H1 (cell line): ENCODE results near the gene ESRRB. TPM values are rescaled to one million over a fixed set of nuclear protein-coding genes. Genes with fewer than 3 reads are reported as not detected.

Experiments used
- CTCF ChIA-PET: fragments of 300-600 bp; sonication (Branson Sonifier 250); formaldehyde crosslinking; loops from one replicate; lab custom pipeline; 2021; ENCODE audit not compliant: partially characterized antibody; lab: Charles Lee
- POLR2A ChIA-PET: fragments of 300-600 bp; sonication (Branson Sonifier 250); formaldehyde crosslinking; loops from one replicate; lab custom pipeline; 2021; ENCODE audit warnings: inconsistent platforms; ENCODE audit not compliant: partially characterized antibody; lab: Charles Lee
- DNase-seq, 2 experiments: peaks; one replicate each; pipeline versions ENCODE4 v3.0.0 to v3.0.0-alpha.2; 2010 to 2022; ENCODE audit warnings: low spot score in 2 of 2, low read depth in 1 of 2, mixed read lengths in 1 of 2
- FAIRE-seq: peaks from 2 replicates; lab custom pipeline; 2011; peaks lifted over from hg19 to GRCh38; lab: Jason Lieb, UNC
- H2AFZ ChIP-seq: 2 replicates; pipeline ENCODE4 v1.8.1; 2012; ENCODE audit warnings: low read length, inconsistent platforms
- H2AK5ac ChIP-seq: 2 replicates; pipeline ENCODE4 v1.6.1; 2013; ENCODE audit warnings: low read depth, low read length
- H2BK120ac ChIP-seq: replicated peaks from 2 replicates; pipeline ENCODE3; 2013; ENCODE audit warnings: low read depth, low read length, inconsistent platforms
- H2BK12ac ChIP-seq: 2 replicates; pipeline ENCODE4 v1.6.1; 2013; ENCODE audit warnings: low read depth, low read length
- H2BK15ac ChIP-seq: 2 replicates; pipeline ENCODE4 v1.6.1; 2013; ENCODE audit warnings: low read length
- H2BK20ac ChIP-seq: 2 replicates; pipeline ENCODE4 v1.6.1; 2013; ENCODE audit warnings: low read length
- H2BK5ac ChIP-seq: 2 replicates; pipeline ENCODE4 v1.6.1; 2013; ENCODE audit warnings: low read depth, low read length
- H3K14ac ChIP-seq: 2 replicates; pipeline ENCODE4 v1.6.1; 2013; ENCODE audit warnings: inconsistent platforms; ENCODE audit not compliant: insufficient read length
- H3K18ac ChIP-seq: 2 replicates; pipeline ENCODE4 v1.6.1; 2013; ENCODE audit warnings: low read length; ENCODE audit errors: extremely low read depth
- H3K23ac ChIP-seq: 2 replicates; pipeline ENCODE4 v1.6.1; 2013; ENCODE audit warnings: inconsistent platforms; ENCODE audit not compliant: insufficient read length
- H3K23me2 ChIP-seq: 2 replicates; pipeline ENCODE4 v1.6.1; 2013; ENCODE audit warnings: low read depth, low read length
- H3K27ac ChIP-seq: 2 replicates; pipeline ENCODE4 v1.6.1; 2011; ENCODE audit warnings: low read depth, low read length, inconsistent platforms
- H3K27me3 ChIP-seq, 4 experiments: replicated peaks in 1 of 4; 1 replicate in 1 of 4; 2 replicates in 3 of 4; pipeline versions ENCODE4 v1.6.1 to v1.8.1; 2011 to 2013; ENCODE audit warnings: low read length in 3 of 4, mild to moderate bottlenecking in 3 of 4, inconsistent platforms in 2 of 4, mixed read lengths in 2 of 4, moderate library complexity in 1 of 4; ENCODE audit not compliant: control insufficient read depth in 3 of 4, insufficient read depth in 3 of 4; ENCODE audit errors: extremely low read depth in 1 of 4
- H3K36me3 ChIP-seq, 4 experiments: 2 replicates each; pipeline versions ENCODE4 v1.6.1 to v1.8.1; 2011 to 2013; ENCODE audit warnings: mild to moderate bottlenecking in 4 of 4, low read length in 3 of 4, moderate library complexity in 2 of 4, control low read depth in 1 of 4, inconsistent platforms in 1 of 4; ENCODE audit not compliant: insufficient read depth in 4 of 4, control insufficient read depth in 2 of 4
- H3K4ac ChIP-seq: replicated peaks from 2 replicates; pipeline ENCODE3; 2013; ENCODE audit warnings: low read length, low read depth, mixed read lengths, inconsistent platforms; ENCODE audit not compliant: insufficient read length
- H3K4me1 ChIP-seq, 4 experiments: replicated peaks in 1 of 4; 1 replicate in 1 of 4; 2 replicates in 3 of 4; pipeline versions ENCODE4 v1.6.1 to v1.8.1; 2011 to 2013; ENCODE audit warnings: low read length in 3 of 4, inconsistent platforms in 2 of 4, mixed read lengths in 1 of 4; ENCODE audit not compliant: insufficient read depth in 4 of 4, control insufficient read depth in 3 of 4
- H3K4me2 ChIP-seq, 2 experiments: 2 replicates each; pipeline versions ENCODE4 v1.6.1 to v1.8.1; 2011 to 2013; ENCODE audit warnings: low read depth in 2 of 2, low read length in 2 of 2, control low read depth in 1 of 2, inconsistent platforms in 1 of 2, mild to moderate bottlenecking in 1 of 2; ENCODE audit not compliant: insufficient read depth in 1 of 2
- H3K4me3 ChIP-seq, 4 experiments: fragments of 200-600, 300-600 bp in 1 of 4; sonication (generic), shearing (Covaris generic), sonication (Bioruptor Twin) in 1 of 4; 2 replicates each; pipeline versions ENCODE4 v1.5.1 to v1.8.1; 2011 to 2016; ENCODE audit warnings: low read length in 4 of 4, low read depth in 3 of 4, control low read depth in 2 of 4, inconsistent platforms in 2 of 4, mild to moderate bottlenecking in 2 of 4, mixed read lengths in 1 of 4, moderate library complexity in 1 of 4; ENCODE audit not compliant: insufficient read depth in 2 of 4; ENCODE audit errors: extremely low read depth in 1 of 4
- H3K56ac ChIP-seq: replicated peaks from 2 replicates; pipeline ENCODE3; 2013; ENCODE audit warnings: low read depth, mild to moderate bottlenecking, mixed read lengths, low read length, inconsistent platforms; ENCODE audit not compliant: insufficient read length
- H3K79me1 ChIP-seq: 2 replicates; pipeline ENCODE4 v1.6.1; 2013; ENCODE audit warnings: low read depth, low read length, control low read depth
- H3K79me2 ChIP-seq, 2 experiments: 2 replicates each; pipeline versions ENCODE4 v1.6.1 to v1.8.1; 2012 to 2013; ENCODE audit warnings: low read length in 2 of 2, mild to moderate bottlenecking in 2 of 2, inconsistent platforms in 1 of 2; ENCODE audit not compliant: insufficient read depth in 2 of 2, control insufficient read depth in 1 of 2
- H3K9ac ChIP-seq, 4 experiments: replicated peaks in 1 of 4; 1 replicate in 1 of 4; 2 replicates in 3 of 4; pipeline versions ENCODE4 v1.6.1 to v1.8.1; 2011 to 2013; ENCODE audit warnings: low read depth in 3 of 4, low read length in 3 of 4, control low read depth in 2 of 4, mild to moderate bottlenecking in 2 of 4, moderate library complexity in 2 of 4, inconsistent platforms in 1 of 4; ENCODE audit errors: extremely low read depth in 1 of 4
- H3K9me3 ChIP-seq, 2 experiments: 2 replicates each; pipeline versions ENCODE4 v1.6.1 to v1.8.1; 2012 to 2013; ENCODE audit warnings: mild to moderate bottlenecking in 2 of 2, moderate library complexity in 2 of 2, control low read depth in 1 of 2, inconsistent platforms in 1 of 2, low read depth in 1 of 2, low read length in 1 of 2, mixed read lengths in 1 of 2; ENCODE audit not compliant: insufficient read depth in 2 of 2
- H4K20me1 ChIP-seq, 2 experiments: replicated peaks in 1 of 2; 2 replicates each; pipeline versions ENCODE3 to v1.8.1; 2011 to 2013; ENCODE audit warnings: inconsistent platforms in 2 of 2, low read length in 2 of 2, mild to moderate bottlenecking in 1 of 2; ENCODE audit not compliant: insufficient read depth in 2 of 2, control insufficient read depth in 1 of 2
- H4K5ac ChIP-seq: 2 replicates; pipeline ENCODE4 v1.6.1; 2013; ENCODE audit warnings: low read length, low read depth, mixed read lengths, inconsistent platforms; ENCODE audit not compliant: insufficient read length
- H4K8ac ChIP-seq: 2 replicates; pipeline ENCODE4 v1.8.0; 2013; ENCODE audit warnings: mild to moderate bottlenecking, moderate library complexity, low read length, inconsistent platforms; ENCODE audit not compliant: insufficient read depth; ENCODE audit errors: extremely low read depth
- H4K91ac ChIP-seq: replicated peaks from 2 replicates; pipeline ENCODE3; 2013; ENCODE audit warnings: low read length, mixed read lengths, inconsistent platforms; ENCODE audit not compliant: insufficient read length
- CBX5 ChIP-seq: fragments of 300-800, 300-1000 bp; sonication (generic); IDR thresholded peaks from 2 replicates; pipeline ENCODE4 v1.7.1; 2016; ENCODE audit warnings: antibody characterized with exemption, low read length, low read depth
- CREB1 ChIP-seq: IDR thresholded peaks from 2 replicates; pipeline ENCODE4 v1.6.1; 2012; ENCODE audit warnings: inconsistent platforms
- EZH2 ChIP-seq: fragments of 200-600 bp; sonication (generic); IDR thresholded peaks from 2 replicates; pipeline ENCODE4 v1.7.1; 2012; ENCODE audit warnings: low read depth, mild to moderate bottlenecking, moderate library complexity, low read length, inconsistent platforms; ENCODE audit not compliant: severe bottlenecking
- GABPA ChIP-seq: IDR thresholded peaks from 2 replicates; pipeline ENCODE4 v1.6.1; 2011; ENCODE audit warnings: mild to moderate bottlenecking, low read length, moderate library complexity, borderline replicate concordance; ENCODE audit not compliant: insufficient read depth
- KDM1A ChIP-seq: fragments of 200-600, 300-600 bp; sonication (generic); IDR thresholded peaks from 2 replicates; pipeline ENCODE4 v1.7.1; 2016; ENCODE audit warnings: mild to moderate bottlenecking, low read length, borderline replicate concordance
- POU5F1 ChIP-seq: IDR thresholded peaks from 2 replicates; pipeline ENCODE4 v1.6.1; 2011; ENCODE audit warnings: low read depth, mild to moderate bottlenecking, low read length, moderate library complexity
- RBBP5 ChIP-seq: IDR thresholded peaks from 2 replicates; pipeline ENCODE4 v1.7.1; 2012; ENCODE audit warnings: low read depth, mild to moderate bottlenecking, inconsistent platforms, low read length, moderate library complexity, borderline replicate concordance
- SRF ChIP-seq: IDR thresholded peaks from 2 replicates; pipeline ENCODE4 v1.6.1; 2011; ENCODE audit warnings: mild to moderate bottlenecking, low read depth, low read length, moderate library complexity
- WGBS, 2 experiments: shearing (Covaris generic) in 1 of 2; methylation state at CpG; one replicate each; pipeline versions ENCODE4 v1.1.6 to v1.1.7; 2013 to 2015; ENCODE audit warnings: low lambda C conversion rate in 2 of 2, mixed read lengths in 2 of 2, inconsistent platforms in 1 of 2, low coverage in 1 of 2, missing lambda C conversion rate in 1 of 2; ENCODE audit not compliant: insufficient replicate concordance in 2 of 2, insufficient coverage in 1 of 2, insufficient read length in 1 of 2; ENCODE audit errors: extremely low coverage in 1 of 2, missing lambda C conversion rate in 1 of 2; 5-methylcytosine and 5-hydroxymethylcytosine counted together
- polyA plus RNA-seq, 7 experiments: library from polyadenylated mRNA; depleted of rRNA in 3 of 7; stranded (reverse) in 5 of 7; unstranded in 2 of 7; fragments of >200 nt in 5 of 7; fragments of 200-250 nt in 2 of 7; gene quantifications; 1 replicate in 5 of 7; 2 replicates in 1 of 7; 4 replicates in 1 of 7; pipeline versions ENCODE4 v1.2.1 to v1.2.3, GENCODE V29; 2011 to 2013; ENCODE audit warnings: missing spikeins in 2 of 7, mixed read lengths in 2 of 7
- total RNA-seq: library from RNA; stranded (reverse); fragmentation: NEBNext Ultra II Directional; extraction: Animal tissue kit (Norgen Biotek cat#: 25700); gene quantifications from 2 replicates; pipeline ENCODE4 v1.2.1, GENCODE V29; 2021
- TF ChIP-seq, protein P1 (sequence below): IDR thresholded peaks from 2 replicates; pipeline ENCODE4 v1.6.1; 2012; ENCODE audit warnings: inconsistent platforms

The ESRRB gene
- total and polyA plus RNA-seq, 2 of the 8 experiments (the other 6 are each of a cell fraction or from before 2014, with no cell fraction given) = 0.29 to 0.45 TPM

DNA sequence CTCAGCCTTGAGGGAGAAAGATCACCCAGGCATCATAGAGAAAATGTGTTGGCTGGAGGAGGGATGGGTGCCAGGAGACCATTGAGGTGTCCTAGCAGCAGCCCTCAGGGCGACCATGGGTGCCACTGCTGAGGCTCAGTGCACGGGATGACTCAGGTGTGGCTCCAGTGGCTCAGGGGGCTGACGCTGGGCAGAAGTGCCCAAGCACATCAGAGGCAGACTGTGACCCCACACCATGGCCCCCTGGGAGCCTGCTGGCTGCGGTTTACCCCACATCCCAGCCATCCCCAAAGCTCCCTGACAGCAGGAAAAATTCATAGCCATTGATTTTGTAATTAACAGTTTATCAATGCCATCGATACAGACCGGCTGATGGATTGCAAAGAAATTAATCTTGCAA, 120.7 kb downstream of the ESRRB start:
- no peak overlapping the region for H3K4me3 ChIP-seq
- H2BK20ac ChIP-seq = no peak overlapping the region
- no peak overlapping the region for H3K27ac ChIP-seq
- H3K4me2 ChIP-seq = no peak overlapping the region
- no peak overlapping the region for H2AK5ac ChIP-seq
- FAIRE-seq (no peak), DNase-seq (no peak)
- 97% methylated on average over 5 of the region's 6 CpGs; no CpG with 5 or more reads in 1 of the 2 experiments for WGBS, 2 experiments
- no peaks in the 10 kb centered on the region; a peak in 1 of 8 replicates for H3K36me3 ChIP-seq
- no peak overlapping the region for H4K8ac ChIP-seq
- CTCF ChIA-PET = interaction anchor here (0.7 to 6.9 kb wide), 12 partner anchors 11 to 176 kb away, joined by 3 to 87 read pairs (median 6); no protein-coding TSS in a partner anchor
- H2BK12ac ChIP-seq = no peak overlapping the region
- H4K91ac ChIP-seq = no peak overlapping the region
- no peaks in the 10 kb centered on the region for H3K27me3 ChIP-seq
- POLR2A ChIA-PET = interaction anchor here (0.6 kb wide), 1 partner anchor 319 kb away, joined by 3 read pairs; no protein-coding TSS in a partner anchor
- H2AFZ ChIP-seq = no peak overlapping the region
- H3K23ac ChIP-seq = no peak overlapping the region
- H3K4me1 ChIP-seq = no peaks in the 10 kb centered on the region
- no peaks in the 10 kb centered on the region for H3K9me3 ChIP-seq
- no peak overlapping the region for H3K56ac ChIP-seq
- no peaks in the 10 kb centered on the region for H3K23me2 ChIP-seq
- no peaks in the 10 kb centered on the region for H4K20me1 ChIP-seq
- no peaks in the 10 kb centered on the region for H3K79me2 ChIP-seq
- no peak overlapping the region for H2BK15ac ChIP-seq
- H3K79me1 ChIP-seq = no peaks in the 10 kb centered on the region
- no peak overlapping the region for H4K5ac ChIP-seq
- H3K4ac ChIP-seq = no peak overlapping the region
- no peak overlapping the region for H3K18ac ChIP-seq
- H3K14ac ChIP-seq = no peak overlapping the region
- H2BK5ac ChIP-seq = no peak overlapping the region; the same call in 1 of the 2 replicates
- no peak overlapping the region for H3K9ac ChIP-seq
- H2BK120ac ChIP-seq = no peak overlapping the region
- no peak for TF ChIP-seq RBBP5
- TF ChIP-seq POU5F1 = no peak
- no peak for TF ChIP-seq KDM1A
- no peak for TF ChIP-seq GABPA
- no peak for TF ChIP-seq CREB1
- no peak for TF ChIP-seq SRF
- TF ChIP-seq, protein P1, sequence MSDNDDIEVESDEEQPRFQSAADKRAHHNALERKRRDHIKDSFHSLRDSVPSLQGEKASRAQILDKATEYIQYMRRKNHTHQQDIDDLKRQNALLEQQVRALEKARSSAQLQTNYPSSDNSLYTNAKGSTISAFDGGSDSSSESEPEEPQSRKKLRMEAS = no peak
- no peak for TF ChIP-seq CBX5
- no peak for TF ChIP-seq EZH2
